ENCODE measurements around the gene CYB561D2. TPM values are rescaled to one million over a fixed set of nuclear protein-coding genes. Genes with fewer than 3 reads are reported as not detected.

CYB561D2 gene, protein sequence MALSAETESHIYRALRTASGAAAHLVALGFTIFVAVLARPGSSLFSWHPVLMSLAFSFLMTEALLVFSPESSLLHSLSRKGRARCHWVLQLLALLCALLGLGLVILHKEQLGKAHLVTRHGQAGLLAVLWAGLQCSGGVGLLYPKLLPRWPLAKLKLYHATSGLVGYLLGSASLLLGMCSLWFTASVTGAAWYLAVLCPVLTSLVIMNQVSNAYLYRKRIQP
- 16.8 and 22.6 TPM in 2 replicates for total RNA-seq (2013; cell fraction: nucleolus; rRNA removed)
- total RNA-seq (2014; rRNA removed) (33.4 and 34.6 TPM in 2 replicates), total RNA-seq (2014; rRNA removed; fragmentation: Illumina TruSeq; extraction: Trizol) (11.9 and 13.6 TPM in 2 replicates), total RNA-seq (2021) (19.2 and 20.8 TPM in 2 replicates), polyA plus RNA-seq (2011; rRNA removed) (8.6 and 16.8 TPM in 2 replicates), polyA plus RNA-seq (2014; fragmentation: Illumina TruSeq; extraction: Trizol) (5.9 and 9.2 TPM in 2 replicates), polyA plus RNA-seq (2014; fragmentation: Nextera tagmentation; extraction: Ambion mirVana) (10 to 100 TPM in 1 of 2 experiments, 1 to 10 TPM in 1; 7.6 to 11.9 TPM), polyA plus RNA-seq (2014; rRNA removed) (24.1 and 29.1 TPM in 2 replicates), polyA plus RNA-seq (2016; fragmentation: Nextera tagmentation; extraction: Ambion mirVana) (10 to 100 TPM; 35.5 to 39.2 TPM), polyA minus RNA-seq (2011; rRNA and poly(A)+ RNA removed) (18.7 and 25.9 TPM in 2 replicates), Bru-seq, nascent RNA (percentile 70 among the genes with signal in this experiment), BruChase-seq, experiment 1, labeled RNA remaining after a 6-hour chase (percentile 60 among the genes with signal in this experiment), BruChase-seq, experiment 2, labeled RNA remaining after a 2-hour chase (percentile 70 among the genes with signal in this experiment)
- polyA plus RNA-seq (2011; ENCODE audit: low read depth) = 12.3 TPM
- 28.7 and 40.9 TPM in 2 replicates for polyA plus RNA-seq (2011; cell fraction: cytosol; rRNA removed)
- 27.2 TPM in 2 replicates for polyA plus RNA-seq (2011; cell fraction: nucleus; rRNA removed)
- 18.7 and 21.2 TPM in 2 replicates for polyA plus RNA-seq (2012)
- 3.3 and 6.0 TPM in 2 replicates for polyA minus RNA-seq (2011; cell fraction: cytosol; rRNA and poly(A)+ RNA removed)
- 15.4 and 21.0 TPM in 2 replicates for polyA minus RNA-seq (2011; cell fraction: nucleus; rRNA and poly(A)+ RNA removed)
- long read RNA-seq, experiment 1, transcript CYB561D2-205 (4 exons, 1,319 nt) = major isoform, 8 of 23 reads
- long read RNA-seq, experiment 1, partial matches to known transcripts = 0 of 23 reads
- long read RNA-seq, experiment 1, other reads (novel, unspliced or antisense) = 8 of 23 reads
- long read RNA-seq, experiment 2, transcript CYB561D2-202 (3 exons, 1,533 nt) = minor isoform, 5 of 35 reads
- long read RNA-seq, experiment 2, transcript CYB561D2-205 (4 exons, 1,319 nt) = major isoform, 17 of 35 reads
- long read RNA-seq, experiment 2, partial matches to known transcripts = 0 of 35 reads
- long read RNA-seq, experiment 2, other reads (novel, unspliced or antisense) = 8 of 35 reads

DNA sequence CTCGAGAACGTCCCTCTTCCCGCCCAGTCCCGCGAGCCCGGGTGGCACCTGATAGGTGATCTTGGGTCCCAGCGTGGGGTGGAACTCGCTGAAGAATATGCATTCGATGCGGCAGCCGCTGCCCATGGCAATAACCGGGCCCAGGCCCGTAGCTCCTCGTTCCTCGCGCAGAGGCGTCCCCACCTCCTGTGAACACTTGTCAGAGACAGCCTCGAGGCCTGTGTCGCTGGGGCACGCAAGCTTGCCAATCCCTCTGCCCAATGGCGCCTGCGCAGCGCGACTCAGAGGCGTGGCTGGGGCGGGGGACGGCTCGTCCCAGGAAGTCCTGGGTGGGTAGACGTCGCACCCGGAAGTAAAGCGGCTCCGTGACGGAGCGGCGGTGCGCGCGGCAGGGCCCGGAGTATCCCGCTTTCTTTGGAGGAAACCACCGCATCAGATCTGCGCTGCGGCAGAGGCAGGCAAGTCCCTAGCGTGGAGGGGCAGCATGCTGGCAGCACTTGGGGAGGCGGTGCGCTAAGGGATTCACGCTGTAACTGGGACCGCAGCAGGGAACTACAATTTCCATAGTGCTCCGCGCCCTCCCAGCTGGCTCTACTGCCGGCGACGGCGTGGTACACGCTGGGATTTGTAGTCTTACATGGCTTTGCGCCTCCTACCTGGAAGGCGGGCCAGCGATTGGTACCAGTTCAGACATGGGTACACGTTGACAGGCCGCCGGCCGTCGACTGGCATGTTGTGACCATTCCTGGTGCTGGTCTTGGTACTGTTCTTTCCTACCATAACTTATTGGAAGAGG lies at the start of gene CYB561D2, which contains the start of gene NPRL2:
TSS of gene CYB561D2 (plus strand) at position 336 of the 796 bp plus-strand sequence. CDS start 572 bp downstream, outside the sequence.
TSS of gene NPRL2 (minus strand) at position 249 of the 796 bp plus-strand sequence. CDS start at position 126, 123 bp downstream.
- DNase-seq (ENCODE audit: low read depth, low spot score) = peak; percentile 89
- peak within 1 kb of the TSS; percentile 83 for H3K4me3 ChIP-seq
- peak; percentile 80 for FAIRE-seq
- H3K27me3 ChIP-seq (replicated peaks in 1 of 2; ENCODE audit: control insufficient read depth in 2 of 2, insufficient read depth in 2 of 2, low read length in 1 of 2) = no peaks in the 10 kb centered on the region
- in situ Hi-C loops (cut with MboI) = loop anchor here (10.0 kb wide), 1 partner anchor 1034 kb away; the partner anchor contains the start of gene MANF
- peaks cover 20% of the 10 kb centered on the region for H3K79me2 ChIP-seq (ENCODE audit: control insufficient read depth, insufficient read depth, low read length)
- H2AFZ ChIP-seq (ENCODE audit: control insufficient read depth, low read depth, low read length) = peak within 1 kb of the TSS; percentile 99
- peak within 1 kb of the TSS; percentile 99 for H3K4me2 ChIP-seq (ENCODE audit: control insufficient read depth, insufficient read depth)
- 1% methylated on average over 64 of the region's 64 CpGs for WGBS (ENCODE audit: insufficient coverage, insufficient replicate concordance, low lambda C conversion rate, missing lambda C conversion rate)
- TSS peak; percentile 69 for BruUV-seq (replicated peaks)
- ChIA-PET RAD21 (ENCODE audit: unreplicated experiment) (interaction anchor here (0.8 to 2.8 kb wide), 7 partner anchors 10 to 266 kb away, joined by 3 to 16 read pairs (median 5); partner anchors contain the start of genes CISH, HYAL3, MAPKAPK3 and NAA80), SMC1A (ENCODE audit: uncharacterized antibody, unreplicated experiment) (interaction anchor here (0.8 to 1.8 kb wide), 5 partner anchors 9 to 222 kb away, joined by 3 to 8 read pairs (median 3); partner anchors contain the start of genes RASSF1 and TMEM115), CTCF (interaction anchor here (0.8 to 5.4 kb wide), 10 partner anchors 12 to 1038 kb away, joined by 3 to 65 read pairs (median 3); partner anchors contain the start of genes CISH and RASSF1), POLR2A (interaction anchor here (0.6 to 4.3 kb wide), 12 partner anchors 10 to 219 kb away, joined by 3 to 84 read pairs (median 4); partner anchors contain the start of genes C3orf18, HEMK1, HYAL3 and IFRD2)
- H3K4me1 ChIP-seq (ENCODE audit: control insufficient read depth, insufficient read depth, low read length) = peaks cover 22% of the 10 kb centered on the region
- no peaks in the 10 kb centered on the region for H3K9me3 ChIP-seq (replicated peaks; ENCODE audit: control insufficient read depth, insufficient read depth, low read length)
- H3K36me3 ChIP-seq (ENCODE audit: control insufficient read depth in 2 of 2, insufficient read depth in 2 of 2, low read length in 1 of 2) = peaks cover 8 to 16% of the 10 kb centered on the region in 2 experiments; a peak in 2 of 4 replicates
- peak within 1 kb of the TSS; percentile 86 for H3K27ac ChIP-seq (ENCODE audit: control insufficient read depth, insufficient read depth)
- no peaks in the 10 kb centered on the region for H4K20me1 ChIP-seq (ENCODE audit: control insufficient read depth, insufficient read depth)
- intact Hi-C loops (cut with micrococcal nuclease; ENCODE audit: unreplicated experiment) = loop anchor here (1.0 kb wide), 1 partner anchor 9 kb away; the partner anchor contains the start of gene TMEM115
- peak; percentile 95 for ATAC-seq
- H3K9ac ChIP-seq (ENCODE audit: control insufficient read depth, insufficient read depth, low read length) = peak within 1 kb of the TSS; percentile 73
- no peak for TF ChIP-seq EGR1 (IDR thresholded peaks at IDR 0.05; ENCODE audit: borderline replicate concordance in 1 of 2, low read depth in 2 of 2, low read length in 2 of 2)
- no peak for TF ChIP-seq SMARCA5 (IDR thresholded peaks at IDR 0.05)
- TF ChIP-seq SREBF1 (IDR thresholded peaks at IDR 0.05; ENCODE audit: low read length) = peak; percentile 91
- no peak for TF ChIP-seq PAX5 (IDR thresholded peaks at IDR 0.05; ENCODE audit: borderline replicate concordance, low read depth, low read length)
- TF ChIP-seq, protein P1, sequence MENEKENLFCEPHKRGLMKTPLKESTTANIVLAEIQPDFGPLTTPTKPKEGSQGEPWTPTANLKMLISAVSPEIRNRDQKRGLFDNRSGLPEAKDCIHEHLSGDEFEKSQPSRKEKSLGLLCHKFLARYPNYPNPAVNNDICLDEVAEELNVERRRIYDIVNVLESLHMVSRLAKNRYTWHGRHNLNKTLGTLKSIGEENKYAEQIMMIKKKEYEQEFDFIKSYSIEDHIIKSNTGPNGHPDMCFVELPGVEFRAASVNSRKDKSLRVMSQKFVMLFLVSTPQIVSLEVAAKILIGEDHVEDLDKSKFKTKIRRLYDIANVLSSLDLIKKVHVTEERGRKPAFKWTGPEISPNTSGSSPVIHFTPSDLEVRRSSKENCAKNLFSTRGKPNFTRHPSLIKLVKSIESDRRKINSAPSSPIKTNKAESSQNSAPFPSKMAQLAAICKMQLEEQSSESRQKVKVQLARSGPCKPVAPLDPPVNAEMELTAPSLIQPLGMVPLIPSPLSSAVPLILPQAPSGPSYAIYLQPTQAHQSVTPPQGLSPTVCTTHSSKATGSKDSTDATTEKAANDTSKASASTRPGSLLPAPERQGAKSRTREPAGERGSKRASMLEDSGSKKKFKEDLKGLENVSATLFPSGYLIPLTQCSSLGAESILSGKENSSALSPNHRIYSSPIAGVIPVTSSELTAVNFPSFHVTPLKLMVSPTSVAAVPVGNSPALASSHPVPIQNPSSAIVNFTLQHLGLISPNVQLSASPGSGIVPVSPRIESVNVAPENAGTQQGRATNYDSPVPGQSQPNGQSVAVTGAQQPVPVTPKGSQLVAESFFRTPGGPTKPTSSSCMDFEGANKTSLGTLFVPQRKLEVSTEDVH (IDR thresholded peaks at IDR 0.05; ENCODE audit: low read depth, partially characterized antibody) = peak; percentile 76
- TF ChIP-seq FOXK2 (IDR thresholded peaks at IDR 0.05) = no peak
- TF ChIP-seq, protein P2, sequence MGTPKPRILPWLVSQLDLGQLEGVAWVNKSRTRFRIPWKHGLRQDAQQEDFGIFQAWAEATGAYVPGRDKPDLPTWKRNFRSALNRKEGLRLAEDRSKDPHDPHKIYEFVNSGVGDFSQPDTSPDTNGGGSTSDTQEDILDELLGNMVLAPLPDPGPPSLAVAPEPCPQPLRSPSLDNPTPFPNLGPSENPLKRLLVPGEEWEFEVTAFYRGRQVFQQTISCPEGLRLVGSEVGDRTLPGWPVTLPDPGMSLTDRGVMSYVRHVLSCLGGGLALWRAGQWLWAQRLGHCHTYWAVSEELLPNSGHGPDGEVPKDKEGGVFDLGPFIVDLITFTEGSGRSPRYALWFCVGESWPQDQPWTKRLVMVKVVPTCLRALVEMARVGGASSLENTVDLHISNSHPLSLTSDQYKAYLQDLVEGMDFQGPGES (IDR thresholded peaks at IDR 0.05) = no peak
- no peak for TF ChIP-seq MTA3 (IDR thresholded peaks at IDR 0.05; ENCODE audit: borderline replicate concordance, low read length)
- no peak for TF ChIP-seq TCF7 (IDR thresholded peaks at IDR 0.05; ENCODE audit: borderline replicate concordance)
- no peak for TF ChIP-seq CBX5 (IDR thresholded peaks at IDR 0.05; ENCODE audit: low read depth)

Data from GM12878 (cell line).